ENCODE measurements around the gene FGF14. TPM values are rescaled to one million over a fixed set of nuclear protein-coding genes. Genes with fewer than 3 reads are reported as not detected.

Gene FGF14
- total and polyA plus RNA-seq, 2 donors (not counting 3 experiments of a cell fraction or from before 2014, with no cell fraction given) = not detected

DNA sequence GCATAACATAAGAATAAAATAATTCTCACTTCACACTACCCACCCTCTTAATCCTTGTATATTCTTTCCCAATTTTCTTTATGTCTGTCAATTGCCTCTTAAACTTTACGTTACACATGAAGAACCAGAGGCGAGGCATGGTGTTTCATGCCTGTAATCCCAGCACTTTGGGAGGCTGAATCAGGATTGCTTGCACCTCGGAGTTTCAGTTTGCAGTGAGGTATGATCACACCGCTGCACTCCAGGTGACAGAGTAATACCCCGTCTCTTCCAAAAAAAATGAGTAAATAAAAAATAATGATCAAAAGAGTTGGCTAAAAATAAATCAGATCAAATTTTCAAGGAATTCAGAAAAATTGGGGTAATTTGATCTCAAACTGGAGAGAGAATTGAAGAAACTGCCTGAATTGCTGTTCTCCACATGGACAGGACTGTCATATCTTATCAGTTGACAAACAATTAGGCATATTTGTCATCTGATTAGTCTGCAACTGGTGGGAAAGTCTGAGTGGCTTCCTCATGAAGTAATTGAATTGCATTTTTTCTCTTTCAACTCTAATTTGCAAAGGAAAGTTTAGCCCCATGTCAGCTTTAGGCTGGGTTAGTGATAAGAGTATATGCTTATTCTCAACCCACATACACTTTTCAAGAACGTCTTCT is 646.5 kb downstream of the FGF14 start:
- ChIA-PET POLR2A (no interaction called here), CTCF (interaction anchor here (1.0 to 7.2 kb wide), 6 partner anchors 12 to 611 kb away, joined by 3 to 129 read pairs (median 8); no protein-coding TSS in a partner anchor)
- Histone ChIP-seq H3K9me3 (replicated peaks; ENCODE audit: control insufficient read depth, insufficient read depth, low read length) (no peaks in the 10 kb centered on the region), H3K9ac (replicated peaks; ENCODE audit: extremely low read depth, insufficient read depth, low read length) (no peak overlapping the region), H3K27ac (ENCODE audit: insufficient read depth, low read depth, low read length) (no peak overlapping the region), H3K79me2 (ENCODE audit: control insufficient read depth, insufficient read depth, low read length) (no peaks in the 10 kb centered on the region), H3K4me2 (ENCODE audit: insufficient read depth, low read length) (no peak overlapping the region), H3K27me3 (ENCODE audit: control insufficient read depth in 2 of 2, insufficient read depth in 2 of 2, low read length in 2 of 2) (peaks cover 0 to 3% of the 10 kb centered on the region in 2 experiments), H4K20me1 (replicated peaks; ENCODE audit: control insufficient read depth, extremely low read depth, insufficient read depth, low read length) (no peaks in the 10 kb centered on the region), H3K4me3 (replicated peaks in 1 of 3; ENCODE audit: insufficient read depth in 1 of 3, low read depth in 1 of 3, low read length in 3 of 3) (no peak overlapping the region), H3K4me1 (ENCODE audit: control insufficient read depth, extremely low read depth, insufficient read depth, low read length) (peaks cover 6% of the 10 kb centered on the region), H2AFZ (ENCODE audit: low read depth, low read length) (no peak overlapping the region), H3K9me1 (replicated peaks; ENCODE audit: control insufficient read depth, extremely low read depth, insufficient read depth, low read length) (no peaks in the 10 kb centered on the region), H3K36me3 (ENCODE audit: control insufficient read depth in 2 of 2, extremely low read depth in 1 of 2, insufficient read depth in 2 of 2, low read length in 2 of 2) (no peaks in the 10 kb centered on the region)
- dilution Hi-C loops (cut with MboI; ENCODE audit: extremely low pct_ligation_motif_present, low sequenced_read_pairs) (loop anchor here (25.0 kb wide), 1 partner anchor 243 kb away; no protein-coding TSS in a partner anchor), intact Hi-C loops (cut with micrococcal nuclease) (loop anchor here (5.0 kb wide), 1 partner anchor 338 kb away; the partner anchor contains the start of gene NALCN)
- TF ChIP-seq FOS (IDR thresholded peaks at IDR 0.05; ENCODE audit: borderline replicate concordance, insufficient read depth, low read length) (no peak), JUN (IDR thresholded peaks at IDR 0.05; ENCODE audit: borderline replicate concordance, insufficient read depth, insufficient read length, low read depth) (no peak), MYC (IDR thresholded peaks at IDR 0.05; ENCODE audit: low read depth, low read length) (no peak), EZH2 (IDR thresholded peaks at IDR 0.05; ENCODE audit: borderline replicate concordance, low read depth, low read length, severe bottlenecking) (no peak), POLR2AphosphoS5 (IDR thresholded peaks at IDR 0.05; ENCODE audit: insufficient read depth, low read depth, low read length) (no peak), POLR2A (IDR thresholded peaks at IDR 0.05; ENCODE audit: low read depth, low read length) (no peak), GATA2 (IDR thresholded peaks at IDR 0.05; ENCODE audit: insufficient read depth, insufficient read length, low read depth, low read length) (no peak)
- TF ChIP-seq, protein P1, sequence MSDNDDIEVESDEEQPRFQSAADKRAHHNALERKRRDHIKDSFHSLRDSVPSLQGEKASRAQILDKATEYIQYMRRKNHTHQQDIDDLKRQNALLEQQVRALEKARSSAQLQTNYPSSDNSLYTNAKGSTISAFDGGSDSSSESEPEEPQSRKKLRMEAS (IDR thresholded peaks at IDR 0.05; ENCODE audit: insufficient read depth, insufficient read length) = no peak
- TF ChIP-seq, protein P2, sequence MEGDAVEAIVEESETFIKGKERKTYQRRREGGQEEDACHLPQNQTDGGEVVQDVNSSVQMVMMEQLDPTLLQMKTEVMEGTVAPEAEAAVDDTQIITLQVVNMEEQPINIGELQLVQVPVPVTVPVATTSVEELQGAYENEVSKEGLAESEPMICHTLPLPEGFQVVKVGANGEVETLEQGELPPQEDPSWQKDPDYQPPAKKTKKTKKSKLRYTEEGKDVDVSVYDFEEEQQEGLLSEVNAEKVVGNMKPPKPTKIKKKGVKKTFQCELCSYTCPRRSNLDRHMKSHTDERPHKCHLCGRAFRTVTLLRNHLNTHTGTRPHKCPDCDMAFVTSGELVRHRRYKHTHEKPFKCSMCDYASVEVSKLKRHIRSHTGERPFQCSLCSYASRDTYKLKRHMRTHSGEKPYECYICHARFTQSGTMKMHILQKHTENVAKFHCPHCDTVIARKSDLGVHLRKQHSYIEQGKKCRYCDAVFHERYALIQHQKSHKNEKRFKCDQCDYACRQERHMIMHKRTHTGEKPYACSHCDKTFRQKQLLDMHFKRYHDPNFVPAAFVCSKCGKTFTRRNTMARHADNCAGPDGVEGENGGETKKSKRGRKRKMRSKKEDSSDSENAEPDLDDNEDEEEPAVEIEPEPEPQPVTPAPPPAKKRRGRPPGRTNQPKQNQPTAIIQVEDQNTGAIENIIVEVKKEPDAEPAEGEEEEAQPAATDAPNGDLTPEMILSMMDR (IDR thresholded peaks at IDR 0.05; ENCODE audit: extremely low read depth in 1 of 2, insufficient read depth in 1 of 2, low read depth in 1 of 2, low read length in 2 of 2) = no peak
- no TSS peak for BruUV-seq (replicated peaks)
- DNase-seq (ENCODE audit: low read depth, low spot score) (no peak), FAIRE-seq (no peak)
